ENCODE measurements around the gene NRL. TPM values are rescaled to one million over a fixed set of nuclear protein-coding genes. Genes with fewer than 3 reads are reported as not detected.
"Not testable (repeated sequence)": the region's sequence is repeated elsewhere in the genome, so short reads cannot be mapped to it uniquely, and the experiment has no call there.

The NRL gene
- total and polyA plus RNA-seq, 2 donors (not counting 1 experiment from before 2014, with no cell fraction given), result 0.45 to 0.99 TPM

DNA sequence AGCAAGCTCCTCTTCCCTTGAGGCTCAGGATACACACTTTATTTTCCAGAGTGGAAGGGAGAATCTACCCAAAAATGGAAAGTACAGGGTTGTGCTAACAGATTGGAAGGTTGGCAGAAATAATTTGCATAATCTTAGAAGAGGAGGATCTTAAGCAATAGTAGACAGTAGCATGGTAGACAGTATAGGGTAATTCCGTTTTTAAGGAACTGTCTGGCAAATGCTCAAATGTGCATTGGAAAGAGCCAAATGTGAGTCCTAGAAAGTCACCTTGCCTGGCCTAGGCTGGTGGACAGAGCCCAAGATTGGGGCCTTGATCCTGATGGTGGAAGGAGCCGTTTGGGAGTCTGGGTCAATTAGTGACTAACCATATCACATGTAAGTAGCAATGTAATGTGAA is 76.1 kb downstream of the NRL start:
- TF ChIP-seq, protein P1, sequence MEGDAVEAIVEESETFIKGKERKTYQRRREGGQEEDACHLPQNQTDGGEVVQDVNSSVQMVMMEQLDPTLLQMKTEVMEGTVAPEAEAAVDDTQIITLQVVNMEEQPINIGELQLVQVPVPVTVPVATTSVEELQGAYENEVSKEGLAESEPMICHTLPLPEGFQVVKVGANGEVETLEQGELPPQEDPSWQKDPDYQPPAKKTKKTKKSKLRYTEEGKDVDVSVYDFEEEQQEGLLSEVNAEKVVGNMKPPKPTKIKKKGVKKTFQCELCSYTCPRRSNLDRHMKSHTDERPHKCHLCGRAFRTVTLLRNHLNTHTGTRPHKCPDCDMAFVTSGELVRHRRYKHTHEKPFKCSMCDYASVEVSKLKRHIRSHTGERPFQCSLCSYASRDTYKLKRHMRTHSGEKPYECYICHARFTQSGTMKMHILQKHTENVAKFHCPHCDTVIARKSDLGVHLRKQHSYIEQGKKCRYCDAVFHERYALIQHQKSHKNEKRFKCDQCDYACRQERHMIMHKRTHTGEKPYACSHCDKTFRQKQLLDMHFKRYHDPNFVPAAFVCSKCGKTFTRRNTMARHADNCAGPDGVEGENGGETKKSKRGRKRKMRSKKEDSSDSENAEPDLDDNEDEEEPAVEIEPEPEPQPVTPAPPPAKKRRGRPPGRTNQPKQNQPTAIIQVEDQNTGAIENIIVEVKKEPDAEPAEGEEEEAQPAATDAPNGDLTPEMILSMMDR (conservative IDR thresholded peaks at IDR 0.05 in 1 of 2, IDR thresholded peaks at IDR 0.05 in 1 of 2; ENCODE audit: low read depth in 1 of 2, low read length in 2 of 2), result no peak
- TF ChIP-seq EZH2 (IDR thresholded peaks at IDR 0.05; ENCODE audit: low read length, missing control alignments), result no peak
- DNase-seq (ENCODE audit: low read depth in 2 of 2), result no peak
- no peaks in the 10 kb centered on the region for H3K9me3 ChIP-seq (ENCODE audit: control insufficient read depth, insufficient read depth, low read depth, low read length)

DNA sequence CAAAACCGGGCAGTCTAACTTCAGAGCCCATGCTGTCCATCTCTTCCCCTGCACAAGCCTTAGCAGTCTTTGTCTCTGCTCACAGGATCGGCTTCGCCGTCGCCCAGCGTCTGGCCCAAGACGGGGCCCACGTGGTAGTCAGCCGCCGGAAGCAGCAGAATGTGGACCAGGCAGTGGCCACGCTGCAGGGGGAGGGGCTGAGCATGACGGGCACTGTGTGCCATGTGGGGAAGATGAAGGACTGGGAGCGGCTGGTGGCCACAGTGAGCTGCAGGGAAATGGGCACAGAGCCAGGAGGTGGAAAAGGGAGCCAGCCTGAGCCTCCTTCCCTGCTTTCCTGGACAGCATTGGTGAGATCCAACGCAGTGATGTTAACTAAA is 77.1 kb downstream of the NRL start:
- DNase-seq (ENCODE audit: low read depth in 2 of 2), result no peak
- H2AFZ ChIP-seq (ENCODE audit: low read length), result no peak overlapping the region
- no peak overlapping the region for H3K4me2 ChIP-seq (ENCODE audit: extremely low read depth, insufficient read depth, low read length)
- H3K4me3 ChIP-seq (replicated peaks in 1 of 4; ENCODE audit: control extremely low read depth in 1 of 4, insufficient read depth in 1 of 4, low read depth in 3 of 4, low read length in 4 of 4), result no peak overlapping the region
- H3K27me3 ChIP-seq (ENCODE audit: control insufficient read depth, insufficient read depth, low read length), result no peaks in the 10 kb centered on the region
- TF ChIP-seq, protein P1 (conservative IDR thresholded peaks at IDR 0.05 in 1 of 2, IDR thresholded peaks at IDR 0.05 in 1 of 2; ENCODE audit: low read depth in 1 of 2, low read length in 2 of 2), result no peak
- no peak for TF ChIP-seq EZH2 (IDR thresholded peaks at IDR 0.05; ENCODE audit: low read length, missing control alignments)
- H3K9ac ChIP-seq (ENCODE audit: insufficient read depth, low read length), result no peak overlapping the region
- H3K36me3 ChIP-seq (ENCODE audit: control insufficient read depth, insufficient read depth, low read length), result no peaks in the 10 kb centered on the region
- no peaks in the 10 kb centered on the region for H3K79me2 ChIP-seq (ENCODE audit: control insufficient read depth, insufficient read depth, low read length)
- no peaks in the 10 kb centered on the region for H3K9me3 ChIP-seq (ENCODE audit: control insufficient read depth, insufficient read depth, low read depth, low read length)
- no peaks in the 10 kb centered on the region for H4K20me1 ChIP-seq (ENCODE audit: control insufficient read depth, extremely low read depth, insufficient read depth, low read length)
- H3K4me1 ChIP-seq (ENCODE audit: control insufficient read depth, extremely low read depth, insufficient read depth, low read length), result peaks cover 4% of the 10 kb centered on the region
- H3K27ac ChIP-seq (ENCODE audit: insufficient read depth, low read length), result no peak overlapping the region

More for the DNA sequence above, 76.1 kb downstream of the NRL start:
- Histone ChIP-seq H3K27ac (ENCODE audit: insufficient read depth, low read length) (no peak overlapping the region), H3K4me3 (replicated peaks in 1 of 4; ENCODE audit: control extremely low read depth in 1 of 4, insufficient read depth in 1 of 4, low read depth in 3 of 4, low read length in 4 of 4) (no peak overlapping the region), H3K4me1 (ENCODE audit: control insufficient read depth, extremely low read depth, insufficient read depth, low read length) (peaks cover 4% of the 10 kb centered on the region), H4K20me1 (ENCODE audit: control insufficient read depth, extremely low read depth, insufficient read depth, low read length) (no peaks in the 10 kb centered on the region), H3K79me2 (ENCODE audit: control insufficient read depth, insufficient read depth, low read length) (no peaks in the 10 kb centered on the region), H3K4me2 (ENCODE audit: extremely low read depth, insufficient read depth, low read length) (no peak overlapping the region), H3K36me3 (ENCODE audit: control insufficient read depth, insufficient read depth, low read length) (no peaks in the 10 kb centered on the region), H3K9ac (ENCODE audit: insufficient read depth, low read length) (no peak overlapping the region), H3K27me3 (ENCODE audit: control insufficient read depth, insufficient read depth, low read length) (no peaks in the 10 kb centered on the region), H2AFZ (ENCODE audit: low read length) (no peak overlapping the region)

DNA sequence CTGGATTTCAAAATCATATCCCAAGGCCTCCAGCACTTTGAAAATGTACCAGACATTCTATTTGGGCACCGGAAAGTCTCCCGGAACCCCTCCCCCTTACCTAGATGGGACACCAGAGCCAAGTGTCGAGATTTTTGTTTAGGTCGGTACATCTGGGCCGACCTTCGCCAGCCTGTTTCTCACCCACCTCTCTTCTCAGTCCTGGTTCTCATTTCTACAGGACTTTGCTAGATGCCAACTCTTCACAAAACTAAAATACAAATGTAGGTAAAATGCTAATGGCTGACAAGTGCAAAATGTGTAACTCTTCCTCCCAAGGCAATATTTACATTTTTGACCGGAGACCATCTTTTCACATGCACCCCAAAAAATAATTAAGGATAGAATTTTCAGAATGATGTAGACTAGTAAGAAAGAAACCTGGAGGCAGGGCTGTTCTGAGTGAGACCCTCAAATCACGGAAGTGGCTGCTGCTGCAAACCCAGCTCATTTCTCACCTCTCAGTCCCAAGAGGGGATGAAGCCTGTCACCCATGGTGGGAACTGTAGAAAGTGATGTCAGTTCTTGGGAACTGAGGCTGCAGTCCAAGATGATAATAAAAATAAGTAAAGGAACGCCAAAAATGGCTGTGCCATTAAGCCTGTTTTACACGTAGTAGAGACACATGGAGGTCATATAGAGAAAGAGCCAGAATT is 77.6 kb downstream of the NRL start:
- not testable (repeated sequence) for H3K4me1 ChIP-seq (ENCODE audit: control insufficient read depth, extremely low read depth, insufficient read depth, low read length); H3K27ac ChIP-seq (ENCODE audit: insufficient read depth, low read length); H3K36me3 ChIP-seq (ENCODE audit: control insufficient read depth, insufficient read depth, low read length); H4K20me1 ChIP-seq (ENCODE audit: control insufficient read depth, extremely low read depth, insufficient read depth, low read length); H3K9me3 ChIP-seq (ENCODE audit: control insufficient read depth, insufficient read depth, low read depth, low read length); DNase-seq (ENCODE audit: low read depth in 2 of 2); H2AFZ ChIP-seq (ENCODE audit: low read length); H3K9ac ChIP-seq (ENCODE audit: insufficient read depth, low read length); H3K27me3 ChIP-seq (ENCODE audit: control insufficient read depth, insufficient read depth, low read length); H3K79me2 ChIP-seq (ENCODE audit: control insufficient read depth, insufficient read depth, low read length)
- peak overlapping the region in 2 of 4 experiments; percentile 48 to 60 for H3K4me3 ChIP-seq (replicated peaks in 1 of 4; ENCODE audit: control extremely low read depth in 1 of 4, insufficient read depth in 1 of 4, low read depth in 3 of 4, low read length in 4 of 4)
- H3K4me2 ChIP-seq (ENCODE audit: extremely low read depth, insufficient read depth, low read length), result peak overlapping the region; percentile 82

All from fibroblast of lung (primary cell).